GM12874 (cell line): ENCODE measurements around the gene LRP1B.

Source experiments
- TF ChIP-seq, protein P1 (sequence below): IDR thresholded peaks from 2 replicates; pipeline ENCODE4 v1.5.1; 2011; ENCODE audit warnings: low read depth, mild to moderate bottlenecking, control low read depth, low read length, moderate library complexity; ENCODE audit not compliant: insufficient read depth

LRP1B gene

GRCh38 chr2:141348481-141348880 is 782.3 kb downstream of the LRP1B start:
- TF ChIP-seq, protein P1, sequence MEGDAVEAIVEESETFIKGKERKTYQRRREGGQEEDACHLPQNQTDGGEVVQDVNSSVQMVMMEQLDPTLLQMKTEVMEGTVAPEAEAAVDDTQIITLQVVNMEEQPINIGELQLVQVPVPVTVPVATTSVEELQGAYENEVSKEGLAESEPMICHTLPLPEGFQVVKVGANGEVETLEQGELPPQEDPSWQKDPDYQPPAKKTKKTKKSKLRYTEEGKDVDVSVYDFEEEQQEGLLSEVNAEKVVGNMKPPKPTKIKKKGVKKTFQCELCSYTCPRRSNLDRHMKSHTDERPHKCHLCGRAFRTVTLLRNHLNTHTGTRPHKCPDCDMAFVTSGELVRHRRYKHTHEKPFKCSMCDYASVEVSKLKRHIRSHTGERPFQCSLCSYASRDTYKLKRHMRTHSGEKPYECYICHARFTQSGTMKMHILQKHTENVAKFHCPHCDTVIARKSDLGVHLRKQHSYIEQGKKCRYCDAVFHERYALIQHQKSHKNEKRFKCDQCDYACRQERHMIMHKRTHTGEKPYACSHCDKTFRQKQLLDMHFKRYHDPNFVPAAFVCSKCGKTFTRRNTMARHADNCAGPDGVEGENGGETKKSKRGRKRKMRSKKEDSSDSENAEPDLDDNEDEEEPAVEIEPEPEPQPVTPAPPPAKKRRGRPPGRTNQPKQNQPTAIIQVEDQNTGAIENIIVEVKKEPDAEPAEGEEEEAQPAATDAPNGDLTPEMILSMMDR = no peak

GRCh38 chr2:141341444-141341843 is 789.4 kb downstream of the LRP1B start:
- TF ChIP-seq, protein P1 = no peak

GRCh38 chr2:141331127-141331526 is 799.7 kb downstream of the LRP1B start:
- TF ChIP-seq, protein P1 = no peak

DNA sequence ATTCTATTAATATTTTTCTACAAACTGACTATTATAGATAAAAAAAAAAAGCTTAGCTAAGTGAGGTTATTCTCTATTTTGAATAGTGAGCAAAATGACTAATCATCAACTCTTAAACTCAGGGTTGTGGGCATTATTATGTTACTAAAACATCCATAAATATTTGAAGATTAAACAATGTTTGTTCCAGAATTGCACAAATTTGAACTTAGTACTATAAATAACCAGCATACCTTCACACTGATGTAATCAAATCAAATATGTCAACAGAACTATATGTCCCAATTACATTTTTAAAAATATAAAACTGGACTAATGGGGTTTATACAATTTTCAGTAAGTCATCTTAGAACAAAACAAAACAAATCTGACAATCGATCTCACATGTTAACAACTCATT is 800.9 kb downstream of the LRP1B start:
- TF ChIP-seq, protein P1 = no peak

DNA sequence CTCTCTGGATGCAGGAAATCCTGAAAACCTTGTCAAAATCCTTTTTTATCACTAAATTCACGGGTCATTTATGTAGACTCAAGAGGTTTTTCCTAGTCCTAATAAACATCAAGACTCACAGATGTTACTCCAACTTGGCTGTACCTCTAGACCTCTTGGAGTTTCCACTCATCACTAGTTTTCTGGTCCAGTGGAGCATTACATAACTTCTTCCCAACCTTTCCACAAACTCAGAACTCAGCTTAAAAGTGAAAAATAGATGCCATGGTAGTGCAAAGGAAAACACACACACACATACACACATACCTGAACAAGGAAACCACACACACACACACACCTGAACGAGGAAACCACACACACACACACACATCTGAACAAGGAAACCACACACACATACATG is 807.2 kb downstream of the LRP1B start:
- TF ChIP-seq, protein P1 = no peak

- TF ChIP-seq, protein P1 = no peak
Observed at GRCh38 chr2:141317986-141318385, 812.8 kb downstream of the LRP1B start.

DNA sequence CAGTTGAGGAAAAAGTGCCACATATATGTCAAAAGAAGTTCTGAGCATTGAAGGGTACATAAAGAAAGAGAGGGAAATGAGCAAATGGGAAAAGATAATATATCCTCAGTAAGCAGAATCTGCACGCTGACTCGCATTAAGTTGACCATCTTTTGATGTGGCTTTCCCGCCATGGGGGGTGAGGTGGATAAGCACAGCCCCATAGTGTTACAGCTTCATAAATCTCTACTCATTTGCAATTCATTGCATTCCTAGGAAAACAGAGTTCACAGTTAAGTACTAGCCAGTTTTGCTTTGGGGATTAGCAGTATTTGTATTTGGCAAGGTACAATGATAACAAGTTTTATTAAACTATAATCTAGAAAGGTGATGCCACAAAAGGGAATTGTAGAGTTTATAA is 814.2 kb downstream of the LRP1B start:
- TF ChIP-seq, protein P1 = no peak

DNA sequence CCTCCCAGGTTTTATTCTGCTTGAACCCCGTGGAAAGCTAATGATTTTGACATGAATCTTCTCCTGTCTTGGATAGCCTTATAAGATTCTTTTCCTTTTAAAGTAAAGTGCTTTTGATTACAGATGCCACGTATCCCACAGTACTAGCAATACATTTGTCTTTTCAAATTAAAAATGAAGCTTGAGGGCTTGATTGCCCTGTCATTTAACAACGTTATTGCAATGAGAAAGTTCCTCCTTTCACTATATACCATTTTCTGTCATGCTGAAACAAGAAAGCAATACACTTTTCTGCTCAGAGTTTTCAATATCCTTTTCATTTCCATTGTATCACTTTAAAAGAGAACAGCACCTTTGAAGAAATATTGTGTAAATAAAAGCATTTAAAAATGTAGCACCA is 814.7 kb downstream of the LRP1B start:
- TF ChIP-seq, protein P1 = no peak
